GM11168 (cell line): ENCODE data around the gene PRRC2C.
"Not testable (repeated sequence)": the region's sequence is repeated elsewhere in the genome, so short reads cannot be mapped to it uniquely, and the experiment has no call there.

Source experiments
- in situ Hi-C: fragments of 300-500 bp; cut with MboI; formaldehyde crosslinking; loops from one replicate; pipeline ENCODE4 v1.12.0; 2022; ENCODE audit warnings: low sequenced_read_pairs; ENCODE audit not compliant: unreplicated experiment

The PRRC2C gene

DNA sequence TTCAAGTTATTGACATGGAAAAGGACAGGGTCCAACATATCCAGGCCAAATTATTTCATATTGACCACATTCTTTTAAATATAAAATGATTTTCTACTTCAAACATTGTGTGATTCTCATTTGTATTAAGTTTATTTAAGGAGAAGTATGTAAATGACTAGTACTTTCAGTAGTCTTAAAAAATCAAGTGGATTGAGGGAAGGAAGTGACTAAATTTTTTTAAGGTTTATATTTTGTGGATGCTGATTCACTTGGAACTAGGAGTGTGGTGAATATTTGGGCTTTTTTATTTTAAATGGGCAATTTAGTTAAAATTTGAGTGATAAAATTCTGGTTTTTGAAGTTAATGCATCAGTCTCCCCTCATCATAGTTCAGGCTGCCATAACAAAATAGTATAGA is 10.1 kb downstream of the PRRC2C start:
- in situ Hi-C loops, result no loop called here

DNA sequence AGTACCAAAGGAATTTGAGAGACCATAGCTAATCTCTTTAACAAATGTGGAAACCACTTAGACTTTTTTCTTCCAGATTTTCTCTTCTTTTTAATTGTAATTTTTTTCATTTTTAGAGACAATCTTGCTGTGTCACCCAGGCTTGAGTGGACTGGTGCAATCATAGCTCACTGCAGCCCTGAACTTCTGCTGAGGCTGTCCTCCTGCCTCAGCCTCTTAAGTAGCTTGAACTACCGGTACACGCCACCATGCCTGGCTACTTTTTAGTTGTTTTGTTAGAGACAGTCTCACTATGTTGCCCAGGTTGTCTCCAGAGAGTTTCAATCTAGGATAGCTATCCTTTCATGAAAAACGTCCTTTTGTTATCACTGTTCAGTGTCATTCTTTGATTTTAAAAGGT is 15.0 kb downstream of the PRRC2C start:
- in situ Hi-C loops, result no loop called here

DNA sequence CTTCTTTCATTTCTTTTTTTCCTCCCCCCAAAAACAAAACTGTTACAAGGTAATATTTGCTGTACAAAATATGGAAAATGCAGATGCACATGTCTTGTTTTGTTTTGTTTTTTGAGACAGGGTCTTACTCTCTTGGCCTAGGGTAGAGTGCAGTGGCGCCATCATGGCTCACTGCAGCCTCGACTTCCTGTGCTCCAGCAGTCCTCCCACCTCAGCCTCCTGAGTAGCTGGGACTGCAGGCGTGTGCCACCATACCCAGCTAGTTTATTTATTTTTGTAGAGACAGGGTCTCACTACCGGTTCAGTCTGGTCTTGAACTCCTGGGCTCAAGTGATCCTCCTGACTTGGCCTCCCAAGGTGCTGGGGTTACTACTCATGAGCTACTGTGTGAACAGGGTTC is 15.5 kb downstream of the PRRC2C start:
- in situ Hi-C loops, result no loop called here

DNA sequence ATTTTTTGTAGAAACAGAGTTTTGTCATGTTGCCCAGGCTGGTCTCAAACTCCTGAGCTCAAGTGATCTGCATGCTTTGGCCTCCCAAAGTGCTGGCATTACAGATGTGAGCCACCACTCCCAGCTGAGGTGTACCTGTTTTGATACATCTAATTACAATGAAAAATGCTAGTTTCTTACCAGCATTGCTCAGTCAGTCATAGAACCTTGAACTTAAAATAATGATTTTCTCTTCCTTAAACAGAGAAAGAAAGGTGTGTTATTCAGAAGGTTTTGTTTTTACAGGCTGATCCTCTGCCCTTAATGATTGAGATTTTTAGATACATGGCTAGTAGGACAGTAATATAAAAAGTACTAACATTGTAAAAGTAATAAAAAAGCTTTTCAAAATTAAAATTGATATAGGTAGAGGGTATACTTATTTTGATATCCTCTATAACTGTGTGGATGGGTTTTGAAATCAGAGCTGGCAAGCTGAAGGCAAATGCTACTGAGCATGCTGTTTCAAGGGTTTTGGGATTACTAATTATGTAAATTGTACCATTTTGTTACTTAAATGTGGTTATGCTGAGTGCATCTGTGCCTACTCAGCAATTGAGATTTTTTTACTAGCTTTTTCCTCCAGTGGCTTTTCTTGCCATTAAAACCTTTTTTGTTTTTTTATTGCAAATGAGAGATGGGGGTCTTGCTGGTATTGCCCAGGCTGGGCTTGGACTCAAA is 16.1 kb downstream of the PRRC2C start:
- in situ Hi-C loops, result no loop called here

DNA sequence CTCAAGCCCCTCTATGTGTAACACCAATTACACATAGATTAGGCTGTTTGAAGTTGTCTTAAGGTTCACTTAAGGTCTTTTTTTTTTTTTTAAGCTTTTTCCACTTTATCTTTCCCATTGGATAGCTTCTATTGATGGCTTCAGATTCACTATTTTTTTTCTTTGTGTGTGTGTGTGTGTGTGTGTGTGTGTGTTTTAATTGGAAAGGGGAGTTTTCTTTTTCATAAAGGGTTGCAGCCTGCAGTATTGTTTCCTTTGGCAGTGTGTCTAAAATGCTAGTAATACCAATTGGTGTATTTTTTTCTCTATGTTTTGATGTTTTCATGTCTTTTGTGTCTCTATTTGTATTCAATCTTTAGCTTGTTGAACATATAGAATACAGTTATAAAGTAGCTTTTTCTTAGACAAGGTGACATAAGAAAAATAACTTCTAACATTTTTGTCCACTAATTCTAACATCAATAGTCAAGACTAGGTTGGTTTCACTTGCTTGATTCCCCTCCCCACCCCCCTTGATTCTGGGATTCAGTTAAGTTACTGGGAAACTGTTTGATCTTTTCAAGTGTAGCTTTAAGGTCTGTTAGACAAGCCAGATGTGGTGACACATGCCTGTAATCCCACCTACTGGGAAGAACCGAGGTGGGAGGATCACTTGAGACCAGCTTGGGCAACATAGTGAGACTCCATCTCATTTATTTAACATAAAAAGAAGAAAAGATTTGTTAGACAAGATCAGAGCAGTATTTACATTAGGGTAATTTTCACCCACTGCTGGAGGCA is 21.4 kb downstream of the PRRC2C start:
- in situ Hi-C loops, result no loop called here

DNA sequence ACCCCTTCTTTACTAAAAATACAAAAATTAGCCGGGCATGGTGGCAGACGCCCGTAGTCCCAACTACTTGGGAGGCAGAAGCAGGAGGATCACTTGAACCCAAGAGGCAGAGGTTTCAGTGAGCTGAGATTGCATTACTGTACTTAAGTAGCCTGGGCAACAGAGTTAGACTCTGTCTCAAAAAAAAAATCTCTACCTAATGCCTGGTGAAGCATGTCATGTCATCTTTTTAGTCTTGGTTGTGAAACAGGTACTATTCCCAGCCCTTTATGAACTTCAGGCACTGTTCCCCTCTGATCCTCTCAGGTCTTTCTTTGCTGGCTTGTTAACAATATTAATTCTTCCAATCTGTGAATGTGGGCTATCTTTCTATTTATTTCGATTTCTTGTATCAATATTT is 22.1 kb downstream of the PRRC2C start:
- in situ Hi-C loops, result no loop called here

DNA sequence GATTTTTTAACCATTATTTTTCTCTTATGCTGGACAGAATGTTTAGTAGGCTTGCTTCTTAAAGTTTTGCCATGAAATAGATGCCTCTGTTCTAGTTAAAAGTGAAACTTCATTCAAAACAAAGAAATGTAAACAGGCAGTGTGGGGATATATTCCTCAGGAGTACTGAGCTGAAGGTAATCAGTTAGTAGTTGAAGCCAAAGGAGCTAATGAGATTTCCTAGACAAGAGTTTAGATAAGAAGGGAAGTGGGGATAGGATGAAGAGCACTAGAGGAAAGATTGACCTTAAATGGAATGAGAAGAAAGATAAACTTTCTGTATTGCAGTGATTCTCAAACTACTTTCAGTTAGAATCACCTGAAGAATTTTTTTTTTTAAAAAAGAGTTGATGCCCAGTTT is 23.9 kb downstream of the PRRC2C start:
- in situ Hi-C loops, result no loop called here

DNA sequence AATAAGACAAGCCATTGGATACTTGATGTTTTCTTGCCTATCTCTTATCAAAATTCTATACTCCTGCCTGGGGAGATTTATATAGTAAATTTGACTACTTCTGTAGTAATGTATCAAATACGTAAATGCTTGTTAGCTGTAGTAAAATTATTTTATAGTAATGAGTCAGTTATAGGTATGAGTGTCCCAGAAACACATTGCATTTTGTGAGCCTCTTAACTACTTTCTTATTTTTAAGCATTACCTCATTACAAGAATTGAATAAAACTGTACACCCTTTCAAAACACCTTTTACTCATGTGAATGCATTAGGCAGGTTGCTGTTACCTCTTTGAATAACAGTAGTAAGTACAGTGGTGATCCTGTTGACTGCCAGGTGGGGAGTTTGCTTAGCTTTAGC is 28.4 kb downstream of the PRRC2C start:
- in situ Hi-C loops, result no loop called here

DNA sequence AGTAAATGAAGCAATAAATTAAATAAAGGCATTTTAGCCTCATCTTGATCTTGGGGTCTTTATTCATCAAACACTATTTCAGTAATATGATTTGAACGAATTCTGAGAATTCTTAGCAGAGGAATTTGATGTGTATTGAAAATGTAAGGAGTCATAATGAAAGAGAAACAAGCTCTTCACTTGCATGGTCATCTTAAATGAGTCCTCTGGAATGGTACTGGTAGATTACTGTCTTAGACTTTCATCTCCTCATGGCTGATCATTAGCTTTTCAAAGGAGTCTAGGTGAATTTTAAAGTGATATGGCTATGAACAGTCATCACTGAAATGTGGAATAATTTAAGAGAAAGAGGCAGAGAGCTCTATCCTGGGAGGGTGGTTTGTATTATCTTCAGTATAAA is 30.0 kb downstream of the PRRC2C start:
- in situ Hi-C loops, result no loop called here

DNA sequence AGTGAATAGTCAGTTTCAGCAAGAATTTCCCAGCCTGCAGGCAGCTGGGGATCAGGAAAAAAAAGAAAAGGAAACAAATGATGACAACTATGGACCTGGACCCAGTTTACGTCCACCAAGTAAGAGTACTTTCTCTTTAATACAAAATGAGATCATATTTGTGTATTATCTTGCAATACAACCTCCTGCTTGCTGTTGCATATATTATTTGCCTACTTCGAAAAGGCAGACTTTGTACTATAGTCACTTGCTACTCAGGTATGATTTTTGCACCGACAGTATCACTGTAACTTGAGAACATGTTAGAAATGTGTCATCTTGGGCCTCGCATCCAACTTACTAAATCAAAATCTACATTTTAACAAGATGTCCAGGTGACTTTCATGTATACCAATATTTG is 30.4 kb downstream of the PRRC2C start:
- in situ Hi-C loops, result no loop called here

DNA sequence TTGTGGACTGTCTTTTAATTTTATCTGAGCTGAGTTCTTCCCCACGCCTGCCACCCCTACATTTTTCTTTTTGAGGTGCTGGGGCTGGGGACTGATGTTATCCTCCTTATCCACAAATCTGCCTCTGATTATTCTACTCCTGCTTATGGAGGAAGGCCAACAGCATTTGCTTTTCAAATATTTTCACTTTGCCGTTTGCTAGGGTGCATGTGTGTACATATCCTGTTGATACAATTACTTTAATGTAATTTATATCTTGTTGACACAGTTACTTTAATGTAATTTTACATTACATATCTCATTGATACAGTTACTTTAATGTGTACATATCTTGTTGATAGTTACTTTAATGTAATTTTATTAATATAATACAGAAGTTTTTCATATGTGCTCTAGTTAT is 36.2 kb downstream of the PRRC2C start:
- in situ Hi-C loops, result no loop called here

DNA sequence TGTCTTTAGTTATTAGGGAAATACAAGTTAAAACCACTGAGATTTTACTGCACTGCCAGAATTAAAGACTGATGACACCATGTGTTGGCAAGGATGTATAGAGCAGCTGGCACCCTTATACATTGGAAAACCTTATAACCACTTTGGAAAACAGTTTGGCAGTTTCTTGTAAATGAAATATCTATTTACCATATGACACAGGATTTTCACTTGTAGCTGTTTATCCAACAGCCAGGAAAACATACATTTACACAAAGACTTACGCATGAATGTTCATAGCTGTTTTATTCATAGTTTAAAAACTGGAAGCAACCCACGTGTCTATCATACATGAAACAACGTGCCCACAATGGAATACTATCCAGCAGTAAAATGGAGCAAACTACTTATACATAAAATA is 45.3 kb downstream of the PRRC2C start:
- in situ Hi-C loops, result no loop called here

DNA sequence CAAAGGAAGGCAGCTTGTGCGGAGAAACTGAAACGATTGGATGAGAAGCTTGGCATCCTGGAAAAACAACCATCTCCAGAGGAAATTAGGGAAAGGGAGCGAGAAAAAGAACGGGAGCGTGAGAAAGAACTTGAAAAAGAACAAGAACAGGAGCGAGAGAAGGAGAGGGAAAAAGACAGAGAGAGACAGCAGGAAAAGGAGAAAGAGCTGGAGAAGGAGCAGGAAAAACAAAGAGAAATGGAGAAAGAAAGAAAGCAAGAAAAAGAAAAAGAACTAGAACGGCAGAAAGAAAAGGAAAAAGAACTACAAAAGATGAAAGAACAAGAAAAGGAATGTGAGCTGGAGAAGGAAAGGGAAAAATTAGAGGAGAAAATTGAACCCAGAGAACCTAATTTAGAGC is 47.2 kb downstream of the PRRC2C start:
- in situ Hi-C loops, result no loop called here

DNA sequence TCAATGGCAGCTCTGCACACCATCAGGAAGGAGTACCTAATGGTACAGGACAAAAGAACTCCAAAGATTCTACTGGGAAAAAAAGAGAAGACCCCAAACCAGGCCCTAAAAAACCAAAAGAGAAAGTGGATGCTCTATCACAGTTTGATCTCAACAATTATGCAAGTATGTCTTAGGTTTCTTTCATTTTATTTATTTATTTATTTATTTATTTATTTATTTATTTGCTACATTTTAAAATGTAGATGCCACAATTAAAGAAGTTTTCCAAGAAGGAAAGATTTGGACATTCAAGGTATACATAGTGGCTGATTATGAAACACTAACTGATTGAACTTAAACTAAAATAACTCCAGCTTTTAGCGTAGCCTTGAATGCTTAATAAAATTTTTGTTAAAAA is 60.2 kb downstream of the PRRC2C start:
- in situ Hi-C loops, result no loop called here

DNA sequence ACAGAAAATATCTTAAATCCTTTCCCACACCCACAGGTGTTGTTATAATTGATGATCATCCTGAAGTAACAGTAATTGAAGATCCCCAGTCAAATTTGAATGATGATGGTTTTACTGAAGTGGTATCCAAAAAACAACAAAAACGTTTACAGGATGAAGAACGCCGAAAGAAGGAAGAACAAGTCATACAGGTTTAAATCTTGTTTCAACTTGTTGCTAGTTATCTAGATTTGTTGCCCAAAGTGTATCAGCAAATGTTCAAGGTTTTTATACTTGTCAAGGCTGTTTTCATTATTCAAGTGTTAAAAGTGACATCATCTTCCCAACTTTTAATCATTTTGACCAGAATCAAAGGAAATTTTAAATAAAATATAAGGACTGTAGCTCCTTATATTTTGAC is 64.7 kb downstream of the PRRC2C start:
- in situ Hi-C loops, result no loop called here

DNA sequence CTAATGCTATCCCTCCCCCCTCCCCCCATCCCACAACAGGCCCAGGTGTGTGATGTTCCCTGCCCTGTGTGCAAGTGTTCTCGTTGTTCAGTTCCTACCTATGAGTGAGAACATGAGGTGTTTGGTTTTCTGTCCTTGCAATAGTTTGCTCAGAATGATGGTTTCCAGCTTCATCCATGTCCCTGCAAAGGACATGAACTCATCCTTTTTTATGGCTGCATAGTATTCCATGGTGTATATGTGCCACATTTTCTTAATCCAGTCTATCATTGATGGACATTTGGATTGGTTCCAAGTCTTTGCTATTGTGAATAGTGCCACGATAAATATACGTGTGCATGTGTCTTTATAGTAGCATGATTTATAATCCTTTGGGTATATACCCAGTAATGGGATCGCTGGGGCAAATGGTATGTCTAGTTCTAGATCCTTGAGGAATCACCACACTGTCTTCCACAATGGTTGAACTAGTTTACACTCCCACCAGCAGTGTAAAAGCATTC is 65.3 kb downstream of the PRRC2C start:
- in situ Hi-C loops, result not testable (repeated sequence)

DNA sequence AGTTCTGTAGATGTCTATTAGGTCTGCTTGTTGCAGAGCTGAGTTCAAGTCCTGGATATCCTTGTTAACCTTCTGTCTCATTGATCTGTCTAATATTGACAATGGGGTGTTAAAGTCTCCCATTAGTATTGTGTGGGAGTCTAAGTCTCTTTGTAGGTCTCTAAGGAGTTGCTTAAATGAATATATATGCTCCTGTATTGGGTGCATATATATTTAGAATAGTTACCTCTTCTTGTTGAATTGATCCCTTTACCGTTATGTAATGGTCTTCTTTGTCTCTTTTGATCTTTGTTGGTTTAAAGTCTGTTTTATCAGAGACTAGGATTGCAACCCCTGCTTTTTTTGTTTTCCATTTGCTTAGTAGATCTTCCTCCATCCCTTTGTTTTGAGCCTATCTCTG is 68.6 kb downstream of the PRRC2C start:
- in situ Hi-C loops, result not testable (repeated sequence)

DNA sequence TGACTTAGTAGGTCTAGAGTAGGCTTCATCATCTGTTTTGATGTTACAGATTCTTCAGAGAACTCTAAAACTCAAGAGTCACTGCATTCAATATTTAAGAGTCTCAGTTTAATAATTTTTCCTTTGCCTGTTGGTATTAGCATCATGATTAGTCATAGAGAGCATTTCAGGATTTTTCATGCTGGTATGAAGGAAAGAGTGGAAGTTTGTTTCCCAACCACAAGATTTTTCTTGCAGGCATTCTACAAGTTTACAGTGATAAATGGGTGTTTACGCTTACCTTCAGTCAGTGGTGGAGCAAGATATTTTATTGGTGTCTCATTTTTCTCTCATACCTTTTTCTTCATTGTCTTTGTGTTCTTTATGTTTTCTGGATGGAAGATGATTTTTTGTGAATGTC is 78.3 kb downstream of the PRRC2C start:
- in situ Hi-C loops, result no loop called here

DNA sequence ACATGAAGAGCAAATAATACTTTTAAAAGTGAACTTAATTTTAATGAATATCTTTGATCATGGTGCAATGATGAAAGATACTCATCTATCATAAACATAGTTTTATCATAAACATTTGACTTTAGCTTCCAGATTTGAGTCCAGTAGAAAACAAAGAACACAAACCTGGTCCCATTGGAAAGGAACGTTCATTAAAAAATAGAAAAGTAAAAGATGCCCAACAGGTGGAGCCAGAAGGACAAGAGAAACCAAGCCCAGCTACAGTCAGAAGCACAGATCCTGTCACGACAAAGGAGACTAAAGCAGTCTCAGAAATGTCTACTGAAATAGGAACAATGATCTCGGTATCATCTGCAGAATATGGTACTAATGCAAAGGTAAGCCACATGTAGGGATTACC is 81.1 kb downstream of the PRRC2C start:
- in situ Hi-C loops, result no loop called here

DNA sequence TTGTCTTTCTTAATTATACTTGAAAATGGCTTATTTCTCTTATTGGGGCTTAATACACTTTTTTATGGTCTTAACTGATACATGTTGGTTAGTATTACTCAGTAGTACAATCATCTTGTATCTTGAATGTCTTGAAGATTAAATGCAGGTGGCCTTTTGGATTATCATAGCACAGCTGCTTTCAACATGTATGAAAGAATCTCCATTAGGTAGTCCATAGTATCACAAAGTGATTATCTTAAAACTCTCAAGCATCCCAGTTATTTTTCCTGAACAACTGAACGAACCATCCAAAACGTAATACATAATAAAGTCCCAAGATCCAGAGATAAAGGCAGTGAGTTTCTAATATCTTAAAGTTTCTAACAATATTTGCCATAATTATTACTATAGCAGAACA is 85.0 kb downstream of the PRRC2C start:
- in situ Hi-C loops, result no loop called here

DNA sequence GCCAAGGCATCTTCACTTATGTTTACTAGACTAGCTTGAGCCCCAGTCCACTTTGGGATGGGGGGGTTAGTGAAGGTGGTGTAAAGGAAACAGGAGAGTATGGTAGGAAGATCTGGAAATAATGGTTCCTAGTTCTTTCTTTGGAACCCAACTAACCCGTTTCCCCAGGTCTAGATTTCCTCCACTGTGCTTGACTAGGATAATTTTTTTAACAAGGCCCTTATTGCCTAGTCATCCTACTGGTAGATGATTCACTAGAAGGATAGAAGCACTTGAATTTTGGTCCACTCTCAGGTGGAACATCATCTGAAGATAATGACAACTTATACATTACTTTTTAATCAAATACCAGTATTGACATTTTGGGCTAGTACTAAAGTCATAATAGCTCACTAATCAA is 90.8 kb downstream of the PRRC2C start:
- in situ Hi-C loops, result no loop called here

DNA sequence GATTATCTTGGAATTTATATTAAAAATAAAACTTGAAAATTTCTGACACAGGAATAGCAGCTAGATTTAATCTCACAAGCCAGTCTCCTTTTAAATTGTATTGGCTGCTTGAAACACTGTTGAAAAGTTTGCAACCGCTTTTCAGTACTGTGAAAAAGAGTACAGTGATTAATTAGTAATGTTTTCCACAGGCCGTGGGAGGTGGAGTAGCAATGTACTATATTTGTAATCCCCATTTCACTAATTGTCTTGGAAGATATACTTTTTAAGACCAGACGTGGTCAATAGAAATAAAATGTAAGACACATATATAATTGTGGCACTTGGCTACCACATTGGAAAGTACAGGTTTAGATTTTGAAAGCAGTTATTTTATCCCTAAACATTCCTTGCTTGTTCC is 95.9 kb downstream of the PRRC2C start:
- in situ Hi-C loops, result no loop called here
